Measurements from ENCODE around the gene HOXA13.

DNA sequence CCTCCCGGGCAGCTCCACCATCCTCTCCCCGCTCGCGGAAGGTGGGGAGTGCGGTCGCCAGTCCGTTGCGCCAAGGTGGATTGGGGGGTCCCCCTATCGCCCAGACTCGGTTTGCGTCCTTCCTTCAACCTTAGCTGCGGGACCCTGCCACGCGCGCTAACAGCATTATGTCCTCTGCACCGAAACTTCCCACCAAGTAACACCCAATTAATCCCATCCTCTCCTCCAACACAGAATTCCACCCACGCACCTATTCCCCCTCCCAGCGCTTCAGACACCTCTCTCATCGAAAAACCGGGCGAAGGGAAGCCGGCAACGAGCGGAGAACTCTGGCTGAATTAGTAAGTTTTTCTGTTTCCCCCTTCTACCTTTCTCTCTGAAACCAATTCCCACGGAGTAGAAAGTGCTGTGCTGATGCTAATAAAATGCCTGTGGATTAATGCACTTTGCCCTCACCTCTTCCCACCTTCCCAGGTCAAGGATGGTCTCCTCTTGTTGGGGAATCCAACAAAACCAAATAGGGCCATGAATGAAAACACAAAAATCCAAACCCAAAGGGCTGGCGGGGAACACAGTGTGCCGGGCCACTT is 48.5 kb downstream of the HOXA13 start:
- TF ChIP-seq EZH2 (IDR thresholded peaks at IDR 0.05; ENCODE audit: low read length, unreplicated experiment), result no peak
- no peak for TF ChIP-seq CTCF (conservative IDR thresholded peaks at IDR 0.05; ENCODE audit: low read depth, low read length)
- no peak for TF ChIP-seq EZH2phosphoT487 (IDR thresholded peaks at IDR 0.05; ENCODE audit: borderline replicate concordance, low read length)

Data from PC-3 (cell line).